ENCODE results near the gene MDC1. TPM values are rescaled to one million over a fixed set of nuclear protein-coding genes. Genes with fewer than 3 reads are reported as not detected.

The MDC1 gene
- total and polyA plus RNA-seq, 2 donors (not counting 3 experiments of a cell fraction or from before 2014, with no cell fraction given): 16.8 to 42.3 TPM

DNA sequence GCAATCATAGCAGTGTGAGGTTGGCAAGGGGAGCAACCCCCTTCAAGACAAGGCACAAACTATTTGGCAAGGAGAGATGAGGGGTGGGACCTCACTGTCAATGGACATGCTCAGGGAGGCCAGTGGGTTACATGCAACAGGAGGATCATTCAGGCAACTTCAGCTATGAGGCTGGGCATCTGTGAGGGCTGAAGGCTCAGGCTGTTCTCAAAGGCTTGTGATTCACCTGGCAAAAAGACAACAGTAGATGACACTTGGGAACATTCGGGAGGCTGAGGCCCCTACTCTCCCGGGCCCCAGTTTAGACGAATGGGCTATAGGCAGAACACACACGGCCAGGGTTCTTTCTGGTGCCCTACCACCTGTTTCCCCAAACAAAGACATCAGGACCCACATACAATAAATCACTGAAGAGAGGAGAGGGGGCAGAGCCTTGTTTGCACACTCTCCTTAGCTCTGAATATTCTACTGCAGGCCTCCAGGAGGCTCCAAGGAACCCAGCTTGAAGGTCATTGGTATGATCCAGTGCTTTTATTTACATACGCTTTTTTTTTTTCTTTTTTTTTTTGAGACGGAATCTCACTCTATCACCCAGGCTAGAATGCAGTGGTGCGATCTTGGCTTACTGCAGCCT is 11.0 kb upstream of the MDC1 start:
- FAIRE-seq: no peak
- H3K27ac ChIP-seq (ENCODE audit: insufficient read depth, low read depth, low read length): no peak overlapping the region
- H3K4me3 ChIP-seq (replicated peaks in 1 of 3; ENCODE audit: insufficient read depth in 1 of 3, low read depth in 1 of 3, low read length in 3 of 3): no peak overlapping the region
- no TSS peak for BruUV-seq (replicated peaks)
- no peaks in the 10 kb centered on the region for H3K9me3 ChIP-seq (replicated peaks; ENCODE audit: control insufficient read depth, insufficient read depth, low read length)
- CTCF ChIA-PET: interaction anchor here (0.7 to 4.7 kb wide), 9 partner anchors 24 to 359 kb away, joined by 3 to 184 read pairs (median 4); partner anchors contain the start of gene DHX16
- peaks cover 11 to 36% of the 10 kb centered on the region in 2 experiments for H3K36me3 ChIP-seq (ENCODE audit: control insufficient read depth in 2 of 2, extremely low read depth in 1 of 2, insufficient read depth in 2 of 2, low read length in 2 of 2)
- intact Hi-C loops (cut with micrococcal nuclease) (loop anchor here (1.0 kb wide), 1 partner anchor 149 kb away; no protein-coding TSS in a partner anchor), dilution Hi-C loops (cut with MboI; ENCODE audit: extremely low pct_ligation_motif_present, low sequenced_read_pairs) (loop anchor here (25.0 kb wide), 1 partner anchor 159 kb away; the partner anchor contains the start of gene DDR1)
- H3K9me1 ChIP-seq (replicated peaks; ENCODE audit: control insufficient read depth, extremely low read depth, insufficient read depth, low read length): no peaks in the 10 kb centered on the region
- H4K20me1 ChIP-seq (replicated peaks; ENCODE audit: control insufficient read depth, extremely low read depth, insufficient read depth, low read length): peaks cover 4% of the 10 kb centered on the region
- POLR2A ChIA-PET: interaction anchor here (0.6 kb wide), 2 partner anchors 49 to 179 kb away, joined by 3 to 5 read pairs; no protein-coding TSS in a partner anchor
- H3K9ac ChIP-seq (replicated peaks; ENCODE audit: extremely low read depth, insufficient read depth, low read length): no peak overlapping the region
- peaks cover 23% of the 10 kb centered on the region for H3K79me2 ChIP-seq (ENCODE audit: control insufficient read depth, insufficient read depth, low read length)
- H2AFZ ChIP-seq (ENCODE audit: low read depth, low read length): no peak overlapping the region
- DNase-seq (ENCODE audit: low read depth, low spot score): peak; percentile 26
- no peak overlapping the region for H3K4me2 ChIP-seq (ENCODE audit: insufficient read depth, low read length)
- peaks cover 20% of the 10 kb centered on the region for H3K4me1 ChIP-seq (ENCODE audit: control insufficient read depth, extremely low read depth, insufficient read depth, low read length)
- TF ChIP-seq EZH2 (IDR thresholded peaks at IDR 0.05; ENCODE audit: borderline replicate concordance, low read depth, low read length, severe bottlenecking) (no peak), POLR2AphosphoS5 (IDR thresholded peaks at IDR 0.05; ENCODE audit: insufficient read depth, low read depth, low read length) (peak; percentile 36), CTCF (IDR thresholded peaks at IDR 0.05; ENCODE audit: extremely low read depth in 1 of 2, insufficient read depth in 1 of 2, low read depth in 1 of 2, low read length in 2 of 2) (peak in 1 of 2 donors; percentile 28)
- H3K27me3 ChIP-seq (ENCODE audit: control insufficient read depth in 2 of 2, insufficient read depth in 2 of 2, low read length in 2 of 2): no peaks in the 10 kb centered on the region

Data from endothelial cell of umbilical vein (primary cell).